HepG2 (cell line): ENCODE data around the gene ECE2. TPM values are rescaled to one million over a fixed set of nuclear protein-coding genes. Genes with fewer than 3 reads are reported as not detected.

Experiments
- CBX5 ChIP-seq: sonication (generic); formaldehyde crosslinking; IDR thresholded peaks from 2 replicates; pipeline ENCODE4 v1.4.0; 2020; ENCODE audit warnings: missing genetic modification reagents, borderline replicate concordance
- CC2D1A ChIP-seq: sonication (generic); formaldehyde crosslinking; IDR thresholded peaks from 2 replicates; pipeline ENCODE4 v1.8.1; 2023; ENCODE audit warnings: mild to moderate bottlenecking, missing genetic modification reagents
- FOSL1 ChIP-seq: sonication (generic); formaldehyde crosslinking; IDR thresholded peaks from 2 replicates; pipeline ENCODE4 v1.9.0; 2021; ENCODE audit warnings: missing genetic modification reagents, borderline replicate concordance
- HCFC1 ChIP-seq: fragments of 150-350 bp; IDR thresholded peaks from 2 replicates; pipeline ENCODE4 v1.6.1; 2014; ENCODE audit warnings: low read depth, low read length
- HHEX ChIP-seq: IDR thresholded peaks from 2 replicates; pipeline ENCODE4 v1.6.1; 2016; ENCODE audit warnings: control low read depth
- HIVEP1 ChIP-seq: sonication (generic); formaldehyde crosslinking; IDR thresholded peaks from 2 replicates; pipeline ENCODE4 v1.4.0; 2020; ENCODE audit warnings: mild to moderate bottlenecking, missing genetic modification reagents
- IKZF4 ChIP-seq: sonication (generic); formaldehyde crosslinking; IDR thresholded peaks from 2 replicates; pipeline ENCODE4 v1.5.1; 2020; ENCODE audit warnings: borderline replicate concordance, mild to moderate bottlenecking, low read depth, missing genetic modification reagents; ENCODE audit errors: not compliant biosample characterization
- MAF1 ChIP-seq: sonication (generic); formaldehyde crosslinking; IDR thresholded peaks from 2 replicates; pipeline ENCODE4 v1.5.0; 2020; ENCODE audit warnings: missing genetic modification reagents, borderline replicate concordance
- MED13 ChIP-seq: sonication (generic); formaldehyde crosslinking; IDR thresholded peaks from 2 replicates; pipeline ENCODE4 v1.5.0; 2020; ENCODE audit warnings: missing genetic modification reagents
- MTA3 ChIP-seq: sonication (generic); formaldehyde crosslinking; IDR thresholded peaks from 2 replicates; pipeline ENCODE4 v1.4.0; 2020; ENCODE audit warnings: missing genetic modification reagents
- NFE2 ChIP-seq: sonication (generic); formaldehyde crosslinking; IDR thresholded peaks from 2 replicates; pipeline ENCODE4 v1.4.0; 2020; ENCODE audit warnings: missing genetic modification reagents
- NFYB ChIP-seq: sonication (generic); formaldehyde crosslinking; IDR thresholded peaks from 2 replicates; pipeline ENCODE4 v1.4.0; 2020; ENCODE audit warnings: missing genetic modification reagents
- POLR2G ChIP-seq: fragments of 200-400 bp; formaldehyde crosslinking; IDR thresholded peaks from 2 replicates; pipeline ENCODE4 v1.6.1; 2018; ENCODE audit warnings: mild to moderate bottlenecking, low read depth, low read length, moderate library complexity
- SMARCC2 ChIP-seq: fragments of 450-650 bp; IDR thresholded peaks from 2 replicates; pipeline ENCODE4 v1.6.1; 2017; ENCODE audit warnings: antibody characterized with exemption, mild to moderate bottlenecking
- SNAI1 ChIP-seq: sonication (generic); formaldehyde crosslinking; IDR thresholded peaks from 2 replicates; pipeline ENCODE4 v1.5.0; 2020; ENCODE audit warnings: mild to moderate bottlenecking, missing genetic modification reagents, borderline replicate concordance
- SYNCRIP ChIP-seq: fragments of 200-400 bp; formaldehyde crosslinking; IDR thresholded peaks from 2 replicates; pipeline ENCODE4 v1.6.1; 2018; ENCODE audit warnings: mild to moderate bottlenecking, low read depth, low read length; ENCODE audit not compliant: insufficient read depth
- TRIM24 ChIP-seq: sonication (generic); formaldehyde crosslinking; IDR thresholded peaks from 2 replicates; pipeline ENCODE4 v1.8.0; 2022; ENCODE audit warnings: mild to moderate bottlenecking, missing genetic modification reagents
- TSC22D2 ChIP-seq: sonication (generic); formaldehyde crosslinking; IDR thresholded peaks from 2 replicates; pipeline ENCODE4 v1.5.1; 2020; ENCODE audit warnings: missing genetic modification reagents, mild to moderate bottlenecking, borderline replicate concordance
- ZBTB38 ChIP-seq: sonication (generic); formaldehyde crosslinking; IDR thresholded peaks from 2 replicates; pipeline ENCODE4 v1.5.1; 2020; ENCODE audit warnings: mild to moderate bottlenecking, missing genetic modification reagents
- ZFP36L1 ChIP-seq: sonication (generic); formaldehyde crosslinking; IDR thresholded peaks from 2 replicates; pipeline ENCODE4 v1.8.0; 2022; ENCODE audit warnings: mild to moderate bottlenecking, missing genetic modification reagents, moderate library complexity
- ZNF468 ChIP-seq: sonication (generic); formaldehyde crosslinking; IDR thresholded peaks from 2 replicates; pipeline ENCODE4 v1.8.0; 2022; ENCODE audit warnings: mild to moderate bottlenecking, moderate library complexity, missing genetic modification reagents
- ZNF557 ChIP-seq: sonication (generic); formaldehyde crosslinking; IDR thresholded peaks from 2 replicates; pipeline ENCODE4 v1.4.0; 2020; ENCODE audit warnings: missing genetic modification reagents
- ZNF558 ChIP-seq: sonication (generic); formaldehyde crosslinking; IDR thresholded peaks from 2 replicates; pipeline ENCODE4 v1.9.0; 2022; ENCODE audit warnings: mild to moderate bottlenecking, missing genetic modification reagents, borderline replicate concordance
- polyA plus RNA-seq, 8 experiments: library from polyadenylated mRNA; depleted of rRNA in 3 of 8; stranded (reverse) in 7 of 8; unstranded in 1 of 8; fragments of >200 nt; fragmentation: Illumina TruSeq in 4 of 8; extraction: Trizol in 4 of 8; gene quantifications; 2 replicates each; pipeline versions ENCODE4 v1.2.1 to v1.2.3, GENCODE V29; 2011 to 2016; ENCODE audit warnings: low read depth in 4 of 8, missing spikeins in 1 of 8, mixed read lengths in 1 of 8; ENCODE audit not compliant: insufficient read depth in 1 of 8
- total RNA-seq, 5 experiments: library from RNA; depleted of rRNA; stranded (reverse); fragments of >200 nt; fragmentation: Illumina TruSeq; extraction: Trizol; gene quantifications; 2 replicates each; pipeline ENCODE4 v1.2.3, GENCODE V29; 2016; ENCODE audit warnings: low read depth in 1 of 5
- TF ChIP-seq, protein P1 (sequence below): sonication (generic); formaldehyde crosslinking; IDR thresholded peaks from 2 replicates; pipeline ENCODE4 v1.4.0; 2020; ENCODE audit warnings: missing genetic modification reagents
- TF ChIP-seq, protein P2 (sequence below): sonication (generic); formaldehyde crosslinking; IDR thresholded peaks from 2 replicates; pipeline ENCODE4 v1.8.0; 2022; ENCODE audit warnings: mild to moderate bottlenecking, missing genetic modification reagents, borderline replicate concordance
- TF ChIP-seq, protein P3 (sequence below): sonication (generic); formaldehyde crosslinking; IDR thresholded peaks from 2 replicates; pipeline ENCODE4 v1.4.0; 2020; ENCODE audit warnings: missing genetic modification reagents

Gene ECE2
- total and polyA plus RNA-seq, 2 of the 13 experiments (the other 11 are each of a cell fraction or from before 2014, with no cell fraction given), result not detected

DNA sequence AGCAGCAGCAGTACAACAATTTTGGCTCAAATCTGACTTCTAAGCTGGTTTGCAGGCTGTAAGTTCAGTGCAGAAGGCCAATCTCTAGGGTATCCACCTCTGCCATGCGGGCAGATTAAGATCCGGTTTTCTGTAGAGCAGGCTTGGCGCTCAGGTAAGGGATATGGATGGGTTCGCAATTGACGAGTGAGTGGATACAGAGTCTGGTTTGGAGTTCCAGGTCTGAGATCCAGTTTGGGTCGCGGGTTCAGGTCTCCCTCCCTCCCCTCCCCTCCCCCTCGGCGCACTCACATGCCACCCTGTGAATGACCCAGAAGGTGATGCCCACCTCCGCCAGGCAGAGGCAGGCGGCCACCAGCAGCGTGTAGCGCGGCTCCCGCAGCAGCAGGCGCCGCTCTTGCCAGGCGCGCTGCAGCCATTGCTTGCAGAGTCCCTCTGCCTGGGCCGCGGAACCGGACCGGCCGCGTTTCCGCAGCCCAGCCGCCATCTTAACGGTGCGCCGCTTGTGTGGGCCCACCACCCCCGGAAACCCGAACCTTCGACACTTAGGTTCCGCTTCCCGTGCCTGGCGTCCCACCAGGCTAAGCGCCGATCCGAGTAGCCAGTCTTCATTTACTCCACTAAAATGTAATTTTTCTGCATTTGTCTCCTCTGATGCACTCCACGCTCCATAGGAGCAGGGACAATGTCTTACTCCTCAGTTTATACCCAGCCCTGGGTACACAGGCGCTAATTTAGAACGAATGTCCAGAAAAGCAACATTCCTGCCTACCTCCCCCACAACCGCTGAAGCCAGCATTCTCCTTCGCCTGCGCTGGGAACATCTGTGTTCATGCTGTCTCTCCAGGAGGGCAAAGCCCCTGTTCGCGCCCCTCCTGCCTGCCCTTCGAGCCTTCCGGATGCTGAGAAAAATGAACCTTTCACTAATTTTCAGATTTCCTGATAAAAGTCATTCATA is 27.1 kb upstream of the ECE2 start, which contains the start of gene ALG3 (continued):
- TF ChIP-seq, protein P1, sequence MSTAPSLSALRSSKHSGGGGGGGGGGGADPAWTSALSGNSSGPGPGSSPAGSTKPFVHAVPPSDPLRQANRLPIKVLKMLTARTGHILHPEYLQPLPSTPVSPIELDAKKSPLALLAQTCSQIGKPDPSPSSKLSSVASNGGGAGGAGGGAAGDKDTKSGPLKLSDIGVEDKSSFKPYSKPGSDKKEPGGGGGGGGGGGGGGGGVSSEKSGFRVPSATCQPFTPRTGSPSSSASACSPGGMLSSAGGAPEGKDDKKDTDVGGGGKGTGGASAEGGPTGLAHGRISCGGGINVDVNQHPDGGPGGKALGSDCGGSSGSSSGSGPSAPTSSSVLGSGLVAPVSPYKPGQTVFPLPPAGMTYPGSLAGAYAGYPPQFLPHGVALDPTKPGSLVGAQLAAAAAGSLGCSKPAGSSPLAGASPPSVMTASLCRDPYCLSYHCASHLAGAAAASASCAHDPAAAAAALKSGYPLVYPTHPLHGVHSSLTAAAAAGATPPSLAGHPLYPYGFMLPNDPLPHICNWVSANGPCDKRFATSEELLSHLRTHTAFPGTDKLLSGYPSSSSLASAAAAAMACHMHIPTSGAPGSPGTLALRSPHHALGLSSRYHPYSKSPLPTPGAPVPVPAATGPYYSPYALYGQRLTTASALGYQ (CRISPR knock-in tag), result peak; percentile 53
- no peak for TF ChIP-seq FOSL1 (CRISPR knock-in tag)
- TF ChIP-seq, protein P2, sequence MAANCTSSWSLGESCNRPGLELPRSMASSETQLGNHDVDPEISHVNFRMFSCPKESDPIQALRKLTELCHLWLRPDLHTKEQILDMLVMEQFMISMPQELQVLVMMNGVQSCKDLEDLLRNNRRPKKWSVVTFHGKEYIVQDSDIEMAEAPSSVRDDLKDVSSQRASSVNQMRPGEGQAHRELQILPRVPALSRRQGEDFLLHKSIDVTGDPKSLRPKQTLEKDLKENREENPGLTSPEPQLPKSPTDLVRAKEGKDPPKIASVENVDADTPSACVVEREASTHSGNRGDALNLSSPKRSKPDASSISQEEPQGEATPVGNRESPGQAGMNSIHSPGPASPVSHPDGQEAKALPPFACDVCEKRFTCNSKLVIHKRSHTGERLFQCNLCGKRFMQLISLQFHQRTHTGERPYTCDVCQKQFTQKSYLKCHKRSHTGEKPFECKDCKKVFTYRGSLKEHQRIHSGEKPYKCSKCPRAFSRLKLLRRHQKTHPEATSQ (CRISPR knock-in tag), result peak; percentile 76; the same call in 1 of the 2 replicates
- TF ChIP-seq ZNF557 (CRISPR knock-in tag), result peak; percentile 75; the same call in 1 of the 2 replicates
- no peak for TF ChIP-seq MED13 (CRISPR knock-in tag)
- TF ChIP-seq SMARCC2, result no peak
- no peak for TF ChIP-seq ZBTB38
- TF ChIP-seq NFE2, result no peak
- no peak for TF ChIP-seq TRIM24
- no peak for TF ChIP-seq NFYB (CRISPR knock-in tag)
- TF ChIP-seq, protein P3, sequence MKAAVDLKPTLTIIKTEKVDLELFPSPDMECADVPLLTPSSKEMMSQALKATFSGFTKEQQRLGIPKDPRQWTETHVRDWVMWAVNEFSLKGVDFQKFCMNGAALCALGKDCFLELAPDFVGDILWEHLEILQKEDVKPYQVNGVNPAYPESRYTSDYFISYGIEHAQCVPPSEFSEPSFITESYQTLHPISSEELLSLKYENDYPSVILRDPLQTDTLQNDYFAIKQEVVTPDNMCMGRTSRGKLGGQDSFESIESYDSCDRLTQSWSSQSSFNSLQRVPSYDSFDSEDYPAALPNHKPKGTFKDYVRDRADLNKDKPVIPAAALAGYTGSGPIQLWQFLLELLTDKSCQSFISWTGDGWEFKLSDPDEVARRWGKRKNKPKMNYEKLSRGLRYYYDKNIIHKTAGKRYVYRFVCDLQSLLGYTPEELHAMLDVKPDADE, result 0 out of 2 replicates have a peak, but pooled peaks have one; percentile 59
- TF ChIP-seq CC2D1A, result no peak
- peak; percentile 58; the same call in 1 of the 2 replicates for TF ChIP-seq CBX5 (CRISPR knock-in tag)
- TF ChIP-seq IKZF4 (CRISPR knock-in tag), result peak; percentile 87
- TF ChIP-seq HHEX (CRISPR knock-in tag), result no peak
- no peak for TF ChIP-seq SYNCRIP
- peak; percentile 93; the same call in 1 of the 2 replicates for TF ChIP-seq TSC22D2
- TF ChIP-seq ZNF558, result no peak
- 0 out of 2 replicates have a peak, but pooled peaks have one; percentile 63 for TF ChIP-seq ZNF468 (CRISPR knock-in tag)
- peak; percentile 26; the same call in 1 of the 2 replicates for TF ChIP-seq HIVEP1 (CRISPR knock-in tag)
- TF ChIP-seq MTA3 (CRISPR knock-in tag), result no peak
- TF ChIP-seq POLR2G, result peak; percentile 93
- TF ChIP-seq HCFC1, result peak; percentile 70
- no peak; the same call in 1 of the 2 replicates for TF ChIP-seq ZFP36L1 (CRISPR knock-in tag)
- peak; percentile 81; the same call in 1 of the 2 replicates for TF ChIP-seq SNAI1
- no peak for TF ChIP-seq MAF1 (CRISPR knock-in tag)
